Testis (tissue), 2 donors: ENCODE data around the gene PCBD2.

Source experiments
- POLR2A ChIP-seq: fragments of 450-650 bp; IDR thresholded peaks from one replicate; pipeline ENCODE4 v1.6.1; 2017; ENCODE audit warnings: antibody characterized with exemption, mild to moderate bottlenecking, moderate library complexity
- TF ChIP-seq, protein P1 (sequence below), 3 experiments: fragments of 450-650 bp in 2 of 3; fragments of 200-600 bp in 1 of 3; sonication (generic) in 1 of 3; IDR thresholded peaks; one replicate each; pipeline ENCODE4 v1.5.1; 2016 to 2019; ENCODE audit warnings: antibody characterized with exemption in 3 of 3, mild to moderate bottlenecking in 2 of 3, moderate library complexity in 1 of 3

DNA sequence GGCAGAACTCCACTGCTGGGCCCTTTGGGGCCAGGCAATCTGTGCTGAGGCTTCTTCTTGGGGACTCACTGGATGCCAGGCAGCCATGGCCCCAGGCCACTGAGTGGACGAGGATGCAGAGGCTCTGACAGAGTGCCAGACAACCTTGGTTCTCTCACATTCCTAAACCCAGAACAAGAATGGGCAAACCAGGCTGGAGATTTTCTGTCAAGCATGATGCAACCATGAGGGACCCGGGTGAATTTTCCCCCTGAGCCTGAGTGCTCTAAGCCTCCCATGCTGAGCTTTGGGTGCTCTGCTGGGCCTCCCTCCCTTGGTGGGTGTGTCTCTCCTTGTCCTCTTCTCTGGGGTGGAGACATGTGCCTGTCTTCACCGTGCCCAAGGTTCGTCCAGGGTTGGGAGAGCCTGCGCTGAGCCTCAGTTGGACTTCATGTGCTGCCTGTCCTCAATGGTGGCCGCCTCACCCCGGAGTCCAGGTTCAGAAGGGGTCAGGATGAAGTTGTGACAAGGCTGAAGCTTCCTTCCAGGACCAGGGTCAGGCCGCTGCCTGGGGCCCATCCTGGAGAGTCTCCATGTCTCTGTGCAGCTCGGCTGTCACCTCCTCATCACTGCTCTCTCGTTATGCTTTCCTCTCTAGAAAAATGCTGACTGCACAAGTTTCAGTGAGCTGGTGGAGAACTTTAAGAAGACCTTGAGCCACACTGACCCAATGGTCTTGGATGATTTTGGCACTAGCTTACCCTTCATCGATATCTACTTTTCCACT, 105.0 kb downstream of the PCBD2 start:
- TF ChIP-seq, protein P1, sequence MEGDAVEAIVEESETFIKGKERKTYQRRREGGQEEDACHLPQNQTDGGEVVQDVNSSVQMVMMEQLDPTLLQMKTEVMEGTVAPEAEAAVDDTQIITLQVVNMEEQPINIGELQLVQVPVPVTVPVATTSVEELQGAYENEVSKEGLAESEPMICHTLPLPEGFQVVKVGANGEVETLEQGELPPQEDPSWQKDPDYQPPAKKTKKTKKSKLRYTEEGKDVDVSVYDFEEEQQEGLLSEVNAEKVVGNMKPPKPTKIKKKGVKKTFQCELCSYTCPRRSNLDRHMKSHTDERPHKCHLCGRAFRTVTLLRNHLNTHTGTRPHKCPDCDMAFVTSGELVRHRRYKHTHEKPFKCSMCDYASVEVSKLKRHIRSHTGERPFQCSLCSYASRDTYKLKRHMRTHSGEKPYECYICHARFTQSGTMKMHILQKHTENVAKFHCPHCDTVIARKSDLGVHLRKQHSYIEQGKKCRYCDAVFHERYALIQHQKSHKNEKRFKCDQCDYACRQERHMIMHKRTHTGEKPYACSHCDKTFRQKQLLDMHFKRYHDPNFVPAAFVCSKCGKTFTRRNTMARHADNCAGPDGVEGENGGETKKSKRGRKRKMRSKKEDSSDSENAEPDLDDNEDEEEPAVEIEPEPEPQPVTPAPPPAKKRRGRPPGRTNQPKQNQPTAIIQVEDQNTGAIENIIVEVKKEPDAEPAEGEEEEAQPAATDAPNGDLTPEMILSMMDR (IDR thresholded peaks at IDR 0.05): no peak
- TF ChIP-seq POLR2A: no peak
